HG03565 (cell line): ENCODE measurements around the gene CIT.

Experiments
- ATAC-seq: cut with Tn5 transposase; IDR thresholded peaks from one replicate; pipeline ENCODE4 v1.9.1; 2021; ENCODE audit warnings: mild to moderate bottlenecking, moderate library complexity; ENCODE audit not compliant: unreplicated experiment

The CIT gene

GRCh38 chr12:119864591-119864990, 12.5 kb downstream of the CIT start:
- no peak for ATAC-seq

- no peak for ATAC-seq
Observed at GRCh38 chr12:119859241-119859640, 17.9 kb downstream of the CIT start.

- no peak for ATAC-seq
Observed at GRCh38 chr12:119857041-119857591, 20.0 kb downstream of the CIT start.

- ATAC-seq: no peak
Observed at GRCh38 chr12:119850330-119850729, 26.8 kb downstream of the CIT start.

GRCh38 chr12:119843100-119843499, 34.0 kb downstream of the CIT start:
- ATAC-seq: no peak

- no peak for ATAC-seq
Observed at GRCh38 chr12:119842380-119842779, 34.7 kb downstream of the CIT start.

GRCh38 chr12:119841433-119842210, 35.5 kb downstream of the CIT start:
- ATAC-seq: no peak

- ATAC-seq: no peak
Observed at GRCh38 chr12:119840582-119840981, 36.5 kb downstream of the CIT start.

GRCh38 chr12:119840168-119840567, 37.0 kb downstream of the CIT start:
- ATAC-seq: no peak

- ATAC-seq: no peak
Observed at GRCh38 chr12:119838826-119839600, 38.1 kb downstream of the CIT start.

- no peak for ATAC-seq
Observed at GRCh38 chr12:119836781-119837180, 40.3 kb downstream of the CIT start.

- ATAC-seq: no peak
Observed at GRCh38 chr12:119835068-119835467, 42.1 kb downstream of the CIT start.

- no peak for ATAC-seq
Observed at GRCh38 chr12:119829439-119829838, 47.7 kb downstream of the CIT start.

- no peak for ATAC-seq
Observed at GRCh38 chr12:119828300-119828699, 48.8 kb downstream of the CIT start.

- ATAC-seq: no peak
Observed at GRCh38 chr12:119827760-119828159, 49.4 kb downstream of the CIT start.

- no peak for ATAC-seq
Observed at GRCh38 chr12:119826661-119827445, 50.3 kb downstream of the CIT start.

GRCh38 chr12:119825262-119825661, 51.9 kb downstream of the CIT start:
- no peak for ATAC-seq

GRCh38 chr12:119822046-119822445, 55.1 kb downstream of the CIT start:
- ATAC-seq: no peak

GRCh38 chr12:119819322-119819721, 57.8 kb downstream of the CIT start:
- no peak for ATAC-seq

GRCh38 chr12:119817546-119818343, 59.4 kb downstream of the CIT start:
- ATAC-seq: no peak
